ENCODE measurements around the gene FOSL1.
A peak's percentile ranks its signal among the peaks of the same experiment; 100 is the strongest.

Gene FOSL1

GRCh38 chr11:65915101-65915820 is 15.1 kb upstream of the FOSL1 start:
- TF ChIP-seq, protein P1, sequence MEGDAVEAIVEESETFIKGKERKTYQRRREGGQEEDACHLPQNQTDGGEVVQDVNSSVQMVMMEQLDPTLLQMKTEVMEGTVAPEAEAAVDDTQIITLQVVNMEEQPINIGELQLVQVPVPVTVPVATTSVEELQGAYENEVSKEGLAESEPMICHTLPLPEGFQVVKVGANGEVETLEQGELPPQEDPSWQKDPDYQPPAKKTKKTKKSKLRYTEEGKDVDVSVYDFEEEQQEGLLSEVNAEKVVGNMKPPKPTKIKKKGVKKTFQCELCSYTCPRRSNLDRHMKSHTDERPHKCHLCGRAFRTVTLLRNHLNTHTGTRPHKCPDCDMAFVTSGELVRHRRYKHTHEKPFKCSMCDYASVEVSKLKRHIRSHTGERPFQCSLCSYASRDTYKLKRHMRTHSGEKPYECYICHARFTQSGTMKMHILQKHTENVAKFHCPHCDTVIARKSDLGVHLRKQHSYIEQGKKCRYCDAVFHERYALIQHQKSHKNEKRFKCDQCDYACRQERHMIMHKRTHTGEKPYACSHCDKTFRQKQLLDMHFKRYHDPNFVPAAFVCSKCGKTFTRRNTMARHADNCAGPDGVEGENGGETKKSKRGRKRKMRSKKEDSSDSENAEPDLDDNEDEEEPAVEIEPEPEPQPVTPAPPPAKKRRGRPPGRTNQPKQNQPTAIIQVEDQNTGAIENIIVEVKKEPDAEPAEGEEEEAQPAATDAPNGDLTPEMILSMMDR (IDR thresholded peaks at IDR 0.05): no peak

DNA sequence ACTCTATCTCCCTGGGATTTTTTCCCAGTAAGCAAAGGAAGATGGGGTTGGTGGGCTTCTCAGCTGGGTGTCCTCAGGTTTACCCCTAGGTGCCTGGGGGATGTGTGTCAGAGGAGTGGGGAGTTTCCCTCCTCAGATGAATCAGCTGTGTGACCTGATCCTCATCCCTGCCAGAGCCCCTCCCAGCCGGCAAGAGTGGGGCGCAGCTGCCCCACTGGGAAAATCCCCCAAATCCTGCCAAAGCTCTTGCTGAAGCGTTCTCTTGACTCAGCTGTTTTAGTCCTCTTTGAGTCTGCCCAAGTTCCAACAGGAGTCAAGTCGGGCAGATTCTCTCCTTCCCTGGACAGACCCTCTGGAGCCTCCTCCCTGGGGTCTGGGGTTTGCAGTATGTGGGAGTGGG is 12.7 kb upstream of the FOSL1 start:
- TF ChIP-seq, protein P1 (IDR thresholded peaks at IDR 0.05): no peak

- TF ChIP-seq, protein P1 (IDR thresholded peaks at IDR 0.05): peak; percentile 43; the same call in 1 of the 2 replicates
Observed at GRCh38 chr11:65911682-65912568, 11.7 kb upstream of the FOSL1 start.

DNA sequence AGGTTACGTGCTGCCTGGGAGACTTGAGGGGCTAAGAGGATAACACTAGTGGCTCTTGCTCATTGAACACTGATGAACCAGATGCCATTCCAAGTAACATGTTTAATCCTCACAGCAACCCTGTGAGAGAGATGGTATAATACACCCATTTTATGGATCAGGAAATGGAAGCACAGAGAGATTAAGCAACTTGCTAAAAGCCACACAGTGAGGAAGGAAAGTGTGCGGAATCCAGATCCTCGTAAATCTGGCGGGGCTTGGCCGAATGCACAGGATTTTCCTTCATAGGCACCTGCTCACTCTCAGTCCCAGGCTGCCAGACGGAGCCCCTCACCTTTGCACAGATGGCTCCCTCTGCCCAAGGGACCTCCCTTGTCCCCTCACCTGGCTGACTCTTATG is 7.7 kb upstream of the FOSL1 start:
- TF ChIP-seq, protein P1 (IDR thresholded peaks at IDR 0.05): no peak

DNA sequence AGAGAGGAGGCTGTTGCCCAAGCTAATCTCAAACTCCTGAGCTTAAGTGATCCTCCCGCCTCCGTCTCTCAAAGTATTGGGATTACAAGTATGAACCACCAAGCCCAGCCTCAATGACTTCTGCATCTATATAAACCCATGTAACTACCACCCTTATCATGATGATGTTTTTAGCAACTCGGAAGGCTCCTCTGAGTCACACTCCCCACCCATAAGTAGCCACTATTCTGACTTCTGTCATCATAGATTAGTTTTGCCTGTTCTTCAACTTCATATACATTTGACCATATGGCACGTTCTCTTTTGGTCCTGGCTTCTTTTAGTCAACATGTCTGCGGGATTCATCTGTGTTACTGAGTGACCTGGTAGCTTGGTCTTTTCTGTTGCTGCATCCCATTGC is 6.4 kb upstream of the FOSL1 start:
- TF ChIP-seq, protein P1 (IDR thresholded peaks at IDR 0.05): no peak

- TF ChIP-seq, protein P1 (IDR thresholded peaks at IDR 0.05): no peak
Observed at GRCh38 chr11:65903715-65904114, 3.5 kb upstream of the FOSL1 start.

- TF ChIP-seq, protein P1 (IDR thresholded peaks at IDR 0.05): no peak
Observed at GRCh38 chr11:65903068-65903481, 2.9 kb upstream of the FOSL1 start.
